Subcutaneous adipose tissue (tissue), 4 donors: Measurements from ENCODE around the gene CXCR3. TPM values are rescaled to one million over a fixed set of nuclear protein-coding genes. Genes with fewer than 3 reads are reported as not detected.

Experiments
- CTCF ChIP-seq: fragments of 450-650 bp; IDR thresholded peaks from one replicate; pipeline ENCODE4 v1.5.1; 2016; ENCODE audit warnings: low read depth, mild to moderate bottlenecking, control low read depth, antibody characterized with exemption, moderate library complexity
- total RNA-seq, 4 donors: library from RNA; depleted of rRNA; stranded (reverse); fragments of >200 nt; gene quantifications; one replicate each; pipeline ENCODE4 v1.1.0, GENCODE V29; 2016

Gene CXCR3
- total RNA-seq, 4 donors from 2014 or later = not detected

DNA sequence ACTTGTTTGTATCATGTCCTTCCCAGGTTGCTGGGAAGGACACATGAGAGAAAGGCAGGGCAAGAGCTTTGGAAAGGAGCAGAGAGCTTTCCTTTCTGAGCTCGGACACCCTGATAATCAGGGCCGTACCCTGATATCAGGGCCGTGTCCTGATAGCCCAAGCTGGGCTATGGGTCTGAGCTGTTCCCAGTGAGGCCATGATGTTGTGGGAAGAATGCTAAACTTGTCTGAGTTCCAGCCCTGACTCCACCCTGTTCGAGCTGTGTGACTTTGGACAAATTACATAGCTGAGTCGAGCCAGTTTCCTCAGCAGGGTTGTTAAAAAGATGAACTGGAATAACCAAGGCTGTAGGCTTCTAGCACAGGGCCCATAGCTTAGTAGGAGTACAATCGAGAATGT is 3.3 kb upstream of the CXCR3 start:
- no peak for TF ChIP-seq CTCF

DNA sequence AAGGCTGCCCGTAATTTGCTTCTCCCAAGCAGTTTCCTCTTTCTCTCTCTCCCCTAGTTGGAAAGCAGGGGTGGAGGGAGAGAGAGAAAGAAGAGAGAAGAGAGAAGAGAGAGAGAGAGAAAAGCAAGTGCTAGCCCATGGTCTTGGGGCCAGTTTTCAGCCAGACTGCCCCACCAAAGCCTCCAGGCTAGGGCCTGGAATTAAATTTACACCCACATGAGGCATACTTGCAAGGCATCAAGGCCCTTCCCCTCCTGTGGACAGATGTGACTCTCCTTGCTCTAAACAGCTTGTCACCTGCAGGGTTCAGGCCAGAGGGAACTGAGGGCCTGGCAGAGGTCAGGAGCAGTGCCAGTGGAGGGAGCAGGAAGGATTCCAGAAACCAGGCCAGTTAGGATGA is 1.7 kb upstream of the CXCR3 start:
- no peak for TF ChIP-seq CTCF

- no peak for TF ChIP-seq CTCF
Observed at GRCh38 chrX:71619193-71619592, 882 bp upstream of the CXCR3 start.

GRCh38 chrX:71618787-71619186 is 476 bp upstream of the CXCR3 start:
- no peak for TF ChIP-seq CTCF

DNA sequence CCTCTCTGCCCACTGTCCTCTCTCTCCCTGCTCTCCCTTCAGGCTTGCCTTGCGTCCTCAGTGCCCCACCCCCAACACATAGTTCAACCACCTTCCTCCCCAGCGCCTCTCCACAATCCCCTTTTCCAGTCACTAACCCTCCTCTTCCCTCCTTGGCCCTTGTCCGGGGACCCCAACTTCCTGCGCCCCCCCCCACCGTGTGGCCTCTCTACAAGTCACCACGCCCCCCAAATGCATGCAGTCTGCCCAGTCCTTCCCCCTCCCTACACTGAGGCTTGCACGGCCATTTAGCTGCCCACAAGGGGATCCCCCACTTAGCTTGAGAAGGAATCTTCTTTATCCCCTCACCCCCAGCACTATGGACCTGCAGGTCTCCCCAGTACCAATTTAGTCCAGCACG is 569 bp downstream of the CXCR3 start:
- no peak for TF ChIP-seq CTCF

- TF ChIP-seq CTCF = no peak
Observed at GRCh38 chrX:71616672-71617529, 1.4 kb downstream of the CXCR3 start.

DNA sequence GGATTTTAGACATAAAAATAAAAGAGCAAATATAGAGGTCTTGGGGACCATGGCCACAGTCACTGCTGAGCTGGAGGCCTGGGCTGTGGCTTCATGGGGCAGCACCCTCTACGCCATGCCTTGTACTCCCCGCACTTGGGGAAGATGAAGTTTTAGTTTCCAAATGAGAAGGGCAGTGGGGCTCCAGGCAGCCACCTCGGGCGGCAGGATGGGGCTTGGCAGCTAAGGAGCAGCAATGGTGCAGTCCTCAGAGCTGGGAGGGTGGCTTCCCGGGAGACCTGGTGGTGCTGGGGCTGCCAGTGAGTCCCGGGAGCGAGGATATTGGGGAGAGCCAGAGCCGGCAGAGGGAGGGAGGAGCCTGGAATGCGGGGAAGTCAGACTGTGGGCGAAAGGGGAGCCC is 2.4 kb downstream of the CXCR3 start:
- TF ChIP-seq CTCF = no peak
